Ectodermal cell (in vitro differentiated cells): ENCODE results near the gene PRR36. TPM values are rescaled to one million over a fixed set of nuclear protein-coding genes. Genes with fewer than 3 reads are reported as not detected.

ENCODE experiments used
- H3K27ac ChIP-seq: 2 replicates; pipeline ENCODE4 v1.7.0; 2013; ENCODE audit warnings: mild to moderate bottlenecking, low read depth, low read length; ENCODE audit not compliant: insufficient read depth, poor library complexity, severe bottlenecking
- H3K27me3 ChIP-seq: 2 replicates; pipeline ENCODE4 v1.7.0; 2013; ENCODE audit warnings: mild to moderate bottlenecking, low read length; ENCODE audit not compliant: insufficient read depth, control insufficient read depth, poor library complexity, severe bottlenecking
- H3K36me3 ChIP-seq: one replicate; pipeline ENCODE4 v1.7.0; 2013; ENCODE audit warnings: low read length; ENCODE audit not compliant: control insufficient read depth, insufficient read depth
- H3K4me1 ChIP-seq: one replicate; pipeline ENCODE4 v1.7.0; 2013; ENCODE audit warnings: low read length; ENCODE audit not compliant: control insufficient read depth, insufficient read depth
- H3K4me3 ChIP-seq: 2 replicates; pipeline ENCODE4 v1.7.0; 2013; ENCODE audit warnings: low read depth, low read length, control low read depth; ENCODE audit not compliant: insufficient read depth
- H3K9me3 ChIP-seq: 2 replicates; pipeline ENCODE4 v1.7.0; 2013; ENCODE audit warnings: mild to moderate bottlenecking, low read length, moderate library complexity; ENCODE audit not compliant: control insufficient read depth
- WGBS, 2 experiments: methylation state at CpG; one replicate each; pipeline ENCODE4 v1.1.7; 2013; ENCODE audit warnings: missing lambda C conversion rate in 2 of 2; 5-methylcytosine and 5-hydroxymethylcytosine counted together
- polyA plus RNA-seq, 4 experiments: library from polyadenylated mRNA; stranded (reverse); fragments of 50-300 nt; gene quantifications; one replicate each; pipeline ENCODE4 v1.2.3, GENCODE V29; 2013

The PRR36 gene
- 32.8 TPM for polyA plus RNA-seq (2013, experiment 1 of 4)
- polyA plus RNA-seq (2013, experiment 2 of 4): 26.5 TPM
- 27.7 TPM for polyA plus RNA-seq (2013, experiment 3 of 4)
- polyA plus RNA-seq (2013, experiment 4 of 4): 30.1 TPM

DNA sequence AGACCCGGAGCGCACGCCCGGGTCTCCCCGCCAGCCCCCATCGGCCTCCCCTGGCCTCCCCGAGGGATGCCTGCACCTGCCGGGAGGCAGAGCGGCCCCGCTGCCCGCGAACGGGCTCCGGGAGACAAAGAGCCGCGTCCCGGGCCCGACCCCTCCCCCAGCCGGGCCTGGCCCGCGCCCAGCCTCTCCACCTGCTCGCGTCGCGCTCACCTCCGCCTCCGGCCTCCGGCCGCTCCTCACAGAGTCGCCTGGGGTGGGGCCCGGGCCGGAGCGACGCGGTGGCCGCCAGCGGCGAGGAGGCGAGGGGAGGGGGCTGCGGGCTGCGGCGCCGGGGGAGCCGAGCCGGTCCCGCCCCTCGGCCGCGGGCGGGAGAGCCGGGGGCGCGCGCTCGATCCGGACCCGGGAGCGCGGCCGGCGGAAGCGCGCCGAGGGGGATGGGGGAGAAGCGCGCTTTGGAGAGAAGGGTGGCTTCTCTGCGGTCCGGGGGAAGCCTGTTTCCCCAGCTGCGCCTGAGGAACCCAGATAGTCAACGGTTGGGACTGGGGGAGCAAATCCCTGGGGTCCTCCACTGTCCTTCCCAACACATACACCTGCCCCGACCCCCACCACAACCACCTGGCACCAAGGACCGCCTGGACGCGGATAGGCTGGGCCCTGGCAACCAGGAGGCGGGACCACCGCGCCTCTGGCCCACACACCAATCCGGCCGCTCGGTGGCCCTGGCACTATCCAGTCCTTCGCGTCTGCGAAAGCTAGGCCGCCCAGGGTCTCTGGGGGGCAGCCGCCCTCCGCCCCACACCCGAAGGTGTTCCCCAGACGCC is at the start of gene PRR36:
Gene PRR36, minus strand, starts transcription at position 315 of the 821 bp plus-strand sequence. CDS start 701 bp downstream, outside the sequence.
- Histone ChIP-seq H3K9me3 (no peaks in the 10 kb centered on the region), H3K4me3 (peak within 1 kb of the TSS; percentile 75), H3K27me3 (peaks cover 11% of the 10 kb centered on the region), H3K27ac (no peak within 1 kb of the TSS), H3K4me1 (peaks cover 8% of the 10 kb centered on the region), H3K36me3 (no peaks in the 10 kb centered on the region)
- 0 to 1% methylated on average over 88 of the region's 88 CpGs for WGBS, 2 experiments

GRCh38 chr19:7923295-7924191 is 49.4 kb upstream of the PRR36 start:
- H3K4me1 ChIP-seq: peaks cover 15% of the 10 kb centered on the region
- H3K9me3 ChIP-seq: no peaks in the 10 kb centered on the region
- H3K4me3 ChIP-seq: no peak overlapping the region
- 94 to 95% methylated on average over 31 of the region's 31 CpGs for WGBS, 2 experiments
- peaks cover 14% of the 10 kb centered on the region for H3K27me3 ChIP-seq
- H3K36me3 ChIP-seq: peaks cover 8% of the 10 kb centered on the region
- no peak overlapping the region for H3K27ac ChIP-seq

GRCh38 chr19:7922836-7923195 is 48.6 kb upstream of the PRR36 start:
- WGBS, 2 experiments: 95 to 96% methylated on average over 8 of the region's 8 CpGs
- Histone ChIP-seq H3K4me1 (peaks cover 15% of the 10 kb centered on the region), H3K9me3 (no peaks in the 10 kb centered on the region), H3K27ac (no peak overlapping the region), H3K4me3 (no peak overlapping the region), H3K27me3 (peaks cover 21% of the 10 kb centered on the region), H3K36me3 (peaks cover 8% of the 10 kb centered on the region)

DNA sequence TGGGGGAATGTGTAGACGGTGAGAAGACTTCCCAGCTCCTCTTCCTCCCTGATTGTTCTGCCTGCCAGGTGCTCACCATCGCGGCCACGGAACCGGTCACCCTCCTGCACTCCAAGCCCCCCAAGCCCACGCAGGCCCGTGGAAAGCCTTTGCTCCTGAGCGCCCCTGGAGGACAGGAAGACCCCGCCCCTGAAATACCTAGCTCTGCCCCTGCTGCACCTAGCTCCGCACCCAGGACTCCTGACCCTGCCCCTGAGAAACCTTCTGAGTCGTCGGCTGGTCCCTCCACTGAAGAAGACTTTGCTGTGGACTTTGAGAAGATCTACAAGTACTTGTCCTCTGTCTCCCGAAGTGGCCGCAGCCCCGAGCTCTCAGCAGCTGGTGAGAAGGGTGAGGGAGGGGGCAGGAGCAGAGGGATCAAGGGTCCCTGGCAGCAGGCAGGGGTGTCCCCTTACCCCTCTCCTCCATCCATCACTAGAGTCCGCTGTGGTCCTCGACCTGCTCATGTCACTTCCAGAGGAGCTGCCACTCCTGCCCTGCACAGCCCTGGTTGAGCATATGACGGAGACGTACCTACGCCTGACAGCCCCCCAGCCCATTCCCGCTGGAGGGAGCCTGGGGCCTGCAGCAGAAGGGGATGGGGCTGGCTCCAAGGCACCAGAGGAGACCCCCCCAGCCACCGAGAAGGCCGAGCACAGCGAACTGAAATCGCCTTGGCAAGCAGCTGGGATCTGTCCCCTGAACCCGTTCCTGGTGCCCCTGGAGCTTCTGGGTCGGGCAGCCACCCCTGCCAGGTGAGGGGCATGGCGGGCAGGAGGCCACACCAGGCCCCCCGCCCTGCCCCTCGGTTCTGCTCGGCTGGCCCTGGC is 48.0 kb upstream of the PRR36 start:
- WGBS, 2 experiments: 93 to 94% methylated on average over 31 of the region's 31 CpGs
- H3K27me3 ChIP-seq: peaks cover 27% of the 10 kb centered on the region
- no peak overlapping the region for H3K4me3 ChIP-seq
- peaks cover 8% of the 10 kb centered on the region for H3K36me3 ChIP-seq
- H3K4me1 ChIP-seq: peaks cover 18% of the 10 kb centered on the region
- no peaks in the 10 kb centered on the region for H3K9me3 ChIP-seq
- no peak overlapping the region for H3K27ac ChIP-seq

DNA sequence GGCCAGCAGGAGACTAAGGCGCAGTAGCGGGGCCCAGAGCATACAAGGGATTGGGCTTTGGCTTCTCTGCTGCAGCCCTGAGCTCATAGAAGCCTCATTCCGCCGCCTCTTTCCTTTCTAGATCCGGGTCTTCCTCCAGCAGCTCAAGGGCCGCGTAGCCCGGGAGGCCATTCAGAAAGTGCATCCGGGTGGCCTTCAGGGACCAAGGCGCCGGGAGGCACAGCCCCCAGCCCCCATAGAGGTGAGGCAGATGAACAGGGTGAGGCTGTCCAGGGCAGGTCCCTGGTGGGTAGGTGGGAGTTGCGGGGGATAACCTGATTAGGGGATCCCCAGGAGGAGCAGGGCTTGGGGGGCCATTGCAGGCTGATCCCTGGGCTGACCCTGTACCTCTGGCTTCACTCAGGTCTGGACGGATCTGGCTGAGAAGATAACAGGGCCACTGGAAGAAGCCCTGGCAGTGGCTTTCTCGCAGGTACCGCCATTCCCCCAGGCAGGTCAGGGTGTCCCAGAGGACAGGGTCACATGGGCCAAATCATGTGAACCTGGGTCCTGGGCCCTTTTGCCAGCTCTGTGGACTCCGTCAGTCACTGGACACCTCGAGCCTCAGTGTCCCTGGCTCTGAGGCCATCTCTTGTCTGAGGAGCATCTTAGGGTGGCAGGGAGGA is 47.2 kb upstream of the PRR36 start:
- peak overlapping the region; percentile 35 for H3K4me3 ChIP-seq
- peaks cover 24% of the 10 kb centered on the region for H3K4me1 ChIP-seq
- WGBS, 2 experiments: 86 to 87% methylated on average over 17 of the region's 17 CpGs
- no peak overlapping the region for H3K27ac ChIP-seq
- peaks cover 8% of the 10 kb centered on the region for H3K36me3 ChIP-seq
- peaks cover 35% of the 10 kb centered on the region for H3K27me3 ChIP-seq
- H3K9me3 ChIP-seq: no peaks in the 10 kb centered on the region

- Histone ChIP-seq H3K9me3 (no peaks in the 10 kb centered on the region), H3K4me3 (peak overlapping the region; percentile 59), H3K27me3 (peaks cover 42% of the 10 kb centered on the region), H3K36me3 (peaks cover 8% of the 10 kb centered on the region), H3K27ac (peak overlapping the region; percentile 63), H3K4me1 (peaks cover 31% of the 10 kb centered on the region)
- 7 to 8% methylated on average over 62 of the region's 62 CpGs for WGBS, 2 experiments
Observed at GRCh38 chr19:7920519-7921301, 46.5 kb upstream of the PRR36 start.

- WGBS, 2 experiments: 19% methylated on average over 62 of the region's 62 CpGs
- Histone ChIP-seq H3K27ac (peak within 1 kb of the TSS; percentile 63), H3K4me3 (peak within 1 kb of the TSS; percentile 59), H3K27me3 (peaks cover 50% of the 10 kb centered on the region), H3K9me3 (no peaks in the 10 kb centered on the region), H3K4me1 (peaks cover 31% of the 10 kb centered on the region), H3K36me3 (peaks cover 8% of the 10 kb centered on the region)
Observed at GRCh38 chr19:7919610-7920518, 45.7 kb upstream of the PRR36 start, which contains the start of gene SNAPC2. Gene SNAPC2 (plus strand): TSS chr19:7920338. CDS start chr19:7920367, 29 bp downstream.
